Amygdala (tissue), 56 donors: Measurements from ENCODE around the gene NFATC1.

Experiments used
- DNase-seq, 56 donors: peaks; one replicate each; lab custom pipeline; 2025; lab: John Stamatoyannopoulos, UW

NFATC1 gene

GRCh38 chr18:79395761-79396404 is at the start of gene NFATC1:
TSS of gene NFATC1 (plus strand) at chr18:79395930. CDS start at chr18:79396225, 295 bp downstream.
- peak in 14 of 56 donors; percentile 21 to 64 (median 36) for DNase-seq

DNA sequence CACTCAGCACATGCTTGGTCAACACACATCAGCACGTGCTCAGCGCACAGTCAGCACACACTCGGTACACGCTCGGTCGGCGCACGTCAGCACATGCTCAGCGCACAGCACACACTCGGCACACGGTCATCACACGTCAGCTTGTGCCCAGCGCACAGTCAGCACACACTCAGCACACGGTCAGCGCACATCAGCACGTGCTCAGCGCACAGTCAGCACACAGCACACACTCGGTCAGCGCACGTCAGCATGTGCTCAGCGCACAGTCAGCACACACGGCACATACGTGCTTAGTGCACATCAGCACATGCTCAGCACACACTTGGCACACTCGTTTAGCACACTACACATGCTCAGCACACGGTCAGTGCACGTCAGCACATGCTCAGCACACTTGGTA is 49.7 kb upstream of the NFATC1 start:
- DNase-seq, result no peak

DNA sequence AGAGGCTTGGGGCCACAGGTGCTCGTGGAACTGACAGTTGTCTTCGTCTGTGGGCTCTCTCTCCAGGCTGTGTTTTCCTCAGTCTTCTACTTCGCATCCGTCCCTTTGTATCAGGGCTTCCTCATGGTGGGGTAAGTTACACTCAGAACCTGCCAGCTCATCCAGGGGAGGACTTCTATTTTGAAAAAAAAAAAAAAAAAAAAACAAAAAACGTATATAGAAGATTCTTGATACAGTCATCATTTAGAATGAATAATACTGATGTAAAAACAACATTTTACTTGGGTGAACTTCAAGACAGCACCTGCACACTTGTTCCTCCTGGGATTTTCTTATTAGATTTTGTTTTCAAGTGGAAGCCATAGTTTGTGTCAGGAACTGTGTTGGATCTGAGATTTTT is 47.7 kb upstream of the NFATC1 start:
- DNase-seq, result no peak

GRCh38 chr18:79352432-79352831 is 43.3 kb upstream of the NFATC1 start:
- no peak for DNase-seq

DNA sequence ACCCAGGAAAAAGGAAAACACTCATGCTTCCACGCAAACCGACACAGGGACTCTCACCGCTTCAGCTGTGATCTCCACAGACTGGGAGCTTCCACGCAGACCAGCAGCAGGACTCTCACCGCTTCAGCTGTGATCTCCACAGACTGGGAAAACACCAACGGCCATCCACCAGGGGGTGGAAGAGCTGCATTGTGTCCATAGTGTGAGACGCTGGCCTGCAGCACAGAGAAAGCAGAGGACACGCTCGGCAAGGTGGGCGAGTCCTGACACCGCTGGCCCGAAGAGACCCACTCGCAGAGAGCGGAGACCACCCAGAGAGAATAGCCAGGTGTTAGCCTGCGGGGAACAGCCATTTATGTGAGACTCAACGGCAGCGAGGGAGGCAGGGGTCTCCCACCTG is 42.5 kb upstream of the NFATC1 start:
- DNase-seq, result peak in 28 of 56 donors; percentile 13 to 76 (median 34)

DNA sequence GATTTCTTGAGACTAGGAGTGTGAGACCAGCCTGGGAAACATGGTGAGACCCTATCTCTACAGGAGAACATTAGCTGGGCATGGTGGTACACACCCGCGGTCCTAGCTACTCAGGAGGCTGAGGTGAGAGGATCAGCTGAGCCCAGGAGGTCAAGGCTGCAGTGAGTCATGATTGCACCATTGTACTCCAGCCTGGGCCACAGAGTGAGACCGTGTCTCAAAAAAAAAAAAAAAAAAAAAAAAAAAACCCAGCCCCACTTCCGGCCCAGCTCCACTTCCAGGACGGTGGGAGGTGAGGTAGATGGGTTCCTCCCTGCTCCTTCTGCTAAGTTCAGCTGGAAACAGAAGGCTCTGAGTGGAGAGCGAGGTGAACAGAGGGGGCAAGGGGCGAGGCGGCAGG is 41.4 kb upstream of the NFATC1 start:
- DNase-seq, result no peak

DNA sequence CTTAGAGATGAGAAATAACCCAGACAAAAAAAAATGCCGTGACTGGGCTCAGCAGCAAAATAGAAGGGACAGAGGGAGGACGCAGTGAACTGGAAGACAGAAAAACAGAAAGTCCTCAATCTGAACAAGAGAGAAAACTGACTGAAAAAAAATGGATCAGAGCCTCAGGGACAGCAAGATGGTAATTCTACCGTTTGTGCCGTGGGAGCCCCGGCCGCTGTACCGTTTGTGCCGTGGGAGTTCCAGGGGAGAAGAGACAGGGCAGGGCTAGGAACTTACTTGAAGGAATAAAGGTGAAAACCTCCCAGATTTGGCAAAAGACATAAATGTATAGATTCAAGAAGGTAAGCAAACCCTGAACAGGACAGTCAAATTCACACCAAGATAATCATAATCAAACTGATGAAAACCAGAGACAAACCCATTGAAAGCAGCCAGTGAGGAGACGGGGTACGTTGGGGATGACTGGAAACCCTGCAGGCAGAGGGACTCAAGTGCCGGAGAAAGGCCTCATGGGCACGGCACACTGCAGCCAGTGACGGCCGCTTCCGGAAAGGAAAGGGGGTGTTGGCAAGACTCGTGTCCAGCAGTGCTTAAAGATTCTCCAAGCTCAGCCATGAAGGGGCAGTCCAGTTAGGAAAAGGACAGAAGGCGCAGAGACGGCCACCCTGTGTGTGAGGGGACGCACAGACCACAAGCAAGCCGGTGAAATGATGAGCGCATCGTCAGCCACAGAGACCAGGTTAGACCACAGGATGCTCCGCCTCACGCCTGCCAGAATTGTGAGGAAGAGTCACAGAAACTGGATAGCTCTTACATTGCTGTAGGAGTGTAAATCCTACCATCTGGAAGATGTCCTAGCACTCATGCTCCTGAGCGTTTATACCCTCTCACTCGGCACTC is 40.0 kb upstream of the NFATC1 start:
- DNase-seq, result no peak

GRCh38 chr18:79356435-79356834 is 39.3 kb upstream of the NFATC1 start:
- DNase-seq, result no peak

- DNase-seq, result no peak
Observed at GRCh38 chr18:79360933-79361332, 34.8 kb upstream of the NFATC1 start.

DNA sequence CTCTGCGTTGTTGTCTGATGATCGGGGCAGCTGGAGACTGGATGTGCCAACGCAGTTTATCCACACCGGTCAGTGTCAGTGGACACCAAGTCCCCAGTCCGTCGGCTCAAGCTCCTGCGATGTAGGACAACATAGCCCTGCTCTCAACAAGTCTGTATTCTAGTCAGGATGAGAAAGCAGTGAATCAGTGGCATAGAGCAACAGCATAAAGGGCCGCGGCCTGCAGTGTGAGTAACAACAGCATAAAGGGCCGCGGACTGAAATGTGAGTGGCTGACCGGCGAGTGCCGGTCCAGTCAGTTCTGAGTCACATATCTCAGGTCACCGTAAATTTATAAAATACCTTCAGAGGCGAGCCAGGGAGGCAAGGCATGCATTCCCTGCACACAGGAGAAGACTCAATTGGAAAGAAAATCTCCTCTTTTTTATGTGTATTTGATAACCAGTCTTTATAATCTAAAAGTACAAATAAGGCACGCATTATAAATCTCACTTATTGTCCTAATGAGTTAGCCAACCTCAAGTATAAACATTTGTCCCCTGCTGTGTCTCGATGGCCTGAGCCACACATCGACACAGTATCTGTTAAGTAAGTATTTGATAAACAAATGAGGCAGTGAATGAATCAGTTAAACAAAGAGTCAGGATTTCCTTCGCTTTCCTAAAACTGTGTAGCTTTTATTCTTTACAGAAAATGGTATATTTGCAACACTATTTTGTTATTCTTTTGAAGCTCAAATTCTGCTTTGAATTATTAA is 33.8 kb upstream of the NFATC1 start:
- no peak for DNase-seq

DNA sequence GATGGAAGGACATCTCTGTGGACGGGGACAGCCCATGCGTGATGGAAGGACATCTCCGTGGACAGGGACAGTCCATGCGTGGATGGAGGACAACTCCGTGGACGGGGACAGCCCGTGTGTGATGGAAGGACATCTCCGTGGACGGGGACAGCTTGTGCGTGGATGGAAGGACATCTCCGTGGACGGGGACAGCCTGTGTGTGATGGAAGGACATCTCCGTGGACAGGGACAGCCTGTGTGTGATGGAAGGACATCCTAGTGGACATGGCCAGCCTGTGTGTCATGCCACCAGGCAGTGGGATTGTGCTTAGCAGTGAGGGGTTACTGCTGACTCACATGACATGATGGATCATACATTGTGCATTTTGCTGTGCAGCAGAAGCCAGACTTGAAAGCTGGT is 30.0 kb upstream of the NFATC1 start:
- DNase-seq, result no peak

DNA sequence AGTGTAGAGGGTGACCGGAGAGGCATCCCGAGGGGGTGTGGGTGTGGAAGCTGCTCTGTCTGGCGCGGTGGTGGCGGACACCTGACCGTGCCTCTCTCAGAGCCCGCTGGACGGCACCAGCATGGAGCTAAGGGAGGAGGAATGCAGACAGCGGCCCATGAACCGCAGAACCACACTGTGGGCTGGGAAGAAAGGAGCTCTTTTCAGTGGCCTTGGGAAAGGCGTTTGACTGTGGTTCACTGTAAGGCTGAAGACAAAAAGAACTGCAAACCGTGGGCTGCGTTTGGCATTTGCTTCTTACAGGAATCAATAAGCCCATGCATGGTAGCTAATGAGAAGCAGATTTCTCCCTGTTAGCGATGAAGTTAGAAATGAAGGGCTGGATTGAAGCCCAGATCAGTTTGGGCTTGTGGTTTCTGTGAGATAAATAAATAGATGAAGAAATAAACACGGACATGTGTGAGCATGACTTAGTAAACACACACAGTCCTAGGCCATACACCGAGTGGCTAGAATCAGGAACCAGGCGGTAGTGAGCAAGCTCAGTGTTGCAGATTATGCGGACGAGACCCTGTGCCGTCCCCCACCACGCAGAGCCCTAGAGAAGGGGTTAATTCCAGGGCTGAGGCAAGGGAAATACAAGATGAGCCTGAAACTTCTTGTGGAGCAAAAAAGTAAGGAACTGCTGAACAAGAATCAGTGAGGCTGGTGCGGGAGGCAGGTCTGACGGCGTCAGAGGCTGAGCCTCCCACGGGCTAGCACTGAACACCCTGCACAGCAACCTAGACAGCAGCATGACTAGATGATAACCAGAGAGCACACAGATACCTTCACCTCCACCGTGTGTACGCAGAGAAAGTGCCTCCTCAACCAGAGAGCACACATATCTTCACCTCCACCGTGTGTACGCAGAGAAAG is 29.3 kb upstream of the NFATC1 start:
- peak in 4 of 56 donors; percentile 19 to 50 (median 26) for DNase-seq

DNA sequence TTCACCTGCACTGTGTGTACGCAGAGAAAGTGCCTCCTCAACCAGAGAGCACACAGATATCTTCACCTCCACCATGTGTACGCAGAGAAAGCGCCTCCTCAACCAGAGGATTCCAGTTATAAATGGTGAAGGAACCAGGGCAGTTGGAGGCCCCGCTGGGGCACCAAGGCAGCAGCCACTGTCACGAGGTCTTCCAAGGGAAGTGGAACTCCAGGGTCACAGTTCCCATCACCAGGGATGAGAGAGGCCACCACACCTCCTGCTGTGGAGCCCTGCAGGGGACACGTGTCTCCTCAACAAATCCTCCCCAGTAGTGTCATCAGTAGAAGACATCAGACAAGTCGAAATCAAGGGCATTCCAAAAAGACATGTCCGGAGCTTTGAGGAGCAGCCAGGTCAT is 28.2 kb upstream of the NFATC1 start:
- DNase-seq, result no peak

- DNase-seq, result peak in 1 of 56 donors; percentile 31
Observed at GRCh38 chr18:79367989-79368388, 27.7 kb upstream of the NFATC1 start.

- DNase-seq, result peak in 1 of 56 donors; percentile 24
Observed at GRCh38 chr18:79368681-79369080, 27.0 kb upstream of the NFATC1 start.

GRCh38 chr18:79371561-79372121 is 24.1 kb upstream of the NFATC1 start:
- DNase-seq, result no peak

DNA sequence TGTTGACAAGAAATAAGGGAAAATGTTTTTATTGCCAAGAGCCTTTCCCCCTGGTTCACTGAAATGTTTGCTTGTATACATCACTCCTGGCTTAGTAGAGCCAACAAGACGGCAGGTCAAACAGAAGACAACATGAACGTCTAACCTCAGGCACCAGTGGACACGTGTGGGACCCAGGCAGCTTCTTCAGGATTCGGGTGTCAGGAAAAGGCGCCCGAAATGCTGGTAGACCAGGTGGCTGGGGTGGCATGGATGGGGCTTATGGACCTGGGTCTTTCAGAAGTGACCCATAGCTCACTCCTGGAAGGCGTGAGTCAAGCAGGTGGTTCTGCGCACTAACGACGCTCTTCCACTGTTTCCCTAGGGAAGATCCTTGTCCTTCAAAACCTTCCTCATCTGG is 23.3 kb upstream of the NFATC1 start:
- no peak for DNase-seq

DNA sequence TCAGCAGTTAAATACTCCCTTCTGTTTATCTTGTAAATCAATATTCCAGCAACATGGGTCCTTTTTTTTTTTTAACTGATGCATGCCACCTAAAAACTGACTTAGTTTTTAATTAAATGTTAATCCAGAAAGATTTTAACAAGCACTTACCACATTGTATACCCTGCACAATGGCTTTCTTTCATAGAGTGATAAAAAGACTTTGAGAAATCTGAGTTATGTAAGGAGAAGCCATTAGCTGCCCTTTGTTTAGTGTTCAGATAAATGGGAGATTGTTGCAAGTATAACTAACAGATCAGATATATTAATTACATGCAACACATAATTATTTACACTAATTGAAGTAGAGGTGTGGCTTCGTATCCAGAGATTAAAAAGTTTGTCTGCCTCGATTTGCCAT is 22.7 kb upstream of the NFATC1 start:
- DNase-seq, result no peak

GRCh38 chr18:79373736-79374135 is 22.0 kb upstream of the NFATC1 start:
- no peak for DNase-seq
